K562 (cell line): Measurements from ENCODE around the gene ATXN7L1.

Experiments
- FOXJ3 ChIP-seq: sonication (generic); formaldehyde crosslinking; IDR thresholded peaks from 2 replicates; pipeline ENCODE4 v1.4.0; 2020; ENCODE audit warnings: mild to moderate bottlenecking, missing genetic modification reagents
- KLF1 ChIP-seq: fragments of 450-650 bp; IDR thresholded peaks from 2 replicates; pipeline ENCODE4 v1.6.1; 2016; ENCODE audit warnings: missing genetic modification characterization, missing compliant biosample characterization
- RHOXF2B ChIP-seq: fragments of 250-450 bp; sonication (Bioruptor Pico); conservative IDR thresholded peaks from 2 replicates; pipeline ENCODE4 v1.5.1; 2021

- TF ChIP-seq FOXJ3 (CRISPR knock-in tag) (no peak), RHOXF2B (CRISPR knock-in tag) (no peak), KLF1 (no peak)
These were observed 138.3 kb downstream of the ATXN7L1 start for GRCh38 chr7:105738133-105738532.
